H1 (cell line): ENCODE results near the gene CADM1. TPM values are rescaled to one million over a fixed set of nuclear protein-coding genes. Genes with fewer than 3 reads are reported as not detected.

Experiments used
- CTCF ChIA-PET: fragments of 300-600 bp; sonication (Branson Sonifier 250); formaldehyde crosslinking; loops from one replicate; lab custom pipeline; 2021; ENCODE audit not compliant: partially characterized antibody; lab: Charles Lee
- POLR2A ChIA-PET: fragments of 300-600 bp; sonication (Branson Sonifier 250); formaldehyde crosslinking; loops from one replicate; lab custom pipeline; 2021; ENCODE audit warnings: inconsistent platforms; ENCODE audit not compliant: partially characterized antibody; lab: Charles Lee
- DNase-seq, 2 experiments: peaks; one replicate each; pipeline versions ENCODE4 v3.0.0 to v3.0.0-alpha.2; 2010 to 2022; ENCODE audit warnings: low spot score in 2 of 2, low read depth in 1 of 2, mixed read lengths in 1 of 2
- FAIRE-seq: peaks from 2 replicates; lab custom pipeline; 2011; peaks lifted over from hg19 to GRCh38; lab: Jason Lieb, UNC
- H2AFZ ChIP-seq: 2 replicates; pipeline ENCODE4 v1.8.1; 2012; ENCODE audit warnings: low read length, inconsistent platforms
- H2AK5ac ChIP-seq: 2 replicates; pipeline ENCODE4 v1.6.1; 2013; ENCODE audit warnings: low read depth, low read length
- H2BK120ac ChIP-seq: replicated peaks from 2 replicates; pipeline ENCODE3; 2013; ENCODE audit warnings: low read depth, low read length, inconsistent platforms
- H2BK12ac ChIP-seq: 2 replicates; pipeline ENCODE4 v1.6.1; 2013; ENCODE audit warnings: low read depth, low read length
- H2BK15ac ChIP-seq: 2 replicates; pipeline ENCODE4 v1.6.1; 2013; ENCODE audit warnings: low read length
- H2BK20ac ChIP-seq: 2 replicates; pipeline ENCODE4 v1.6.1; 2013; ENCODE audit warnings: low read length
- H2BK5ac ChIP-seq: 2 replicates; pipeline ENCODE4 v1.6.1; 2013; ENCODE audit warnings: low read depth, low read length
- H3K14ac ChIP-seq: 2 replicates; pipeline ENCODE4 v1.6.1; 2013; ENCODE audit warnings: inconsistent platforms; ENCODE audit not compliant: insufficient read length
- H3K18ac ChIP-seq: 2 replicates; pipeline ENCODE4 v1.6.1; 2013; ENCODE audit warnings: low read length; ENCODE audit errors: extremely low read depth
- H3K23ac ChIP-seq: 2 replicates; pipeline ENCODE4 v1.6.1; 2013; ENCODE audit warnings: inconsistent platforms; ENCODE audit not compliant: insufficient read length
- H3K23me2 ChIP-seq: 2 replicates; pipeline ENCODE4 v1.6.1; 2013; ENCODE audit warnings: low read depth, low read length
- H3K27ac ChIP-seq: 2 replicates; pipeline ENCODE4 v1.6.1; 2011; ENCODE audit warnings: low read depth, low read length, inconsistent platforms
- H3K27me3 ChIP-seq, 4 experiments: replicated peaks in 1 of 4; 1 replicate in 1 of 4; 2 replicates in 3 of 4; pipeline versions ENCODE4 v1.6.1 to v1.8.1; 2011 to 2013; ENCODE audit warnings: low read length in 3 of 4, mild to moderate bottlenecking in 3 of 4, inconsistent platforms in 2 of 4, mixed read lengths in 2 of 4, moderate library complexity in 1 of 4; ENCODE audit not compliant: control insufficient read depth in 3 of 4, insufficient read depth in 3 of 4; ENCODE audit errors: extremely low read depth in 1 of 4
- H3K36me3 ChIP-seq, 4 experiments: 2 replicates each; pipeline versions ENCODE4 v1.6.1 to v1.8.1; 2011 to 2013; ENCODE audit warnings: mild to moderate bottlenecking in 4 of 4, low read length in 3 of 4, moderate library complexity in 2 of 4, control low read depth in 1 of 4, inconsistent platforms in 1 of 4; ENCODE audit not compliant: insufficient read depth in 4 of 4, control insufficient read depth in 2 of 4
- H3K4ac ChIP-seq: replicated peaks from 2 replicates; pipeline ENCODE3; 2013; ENCODE audit warnings: low read length, low read depth, mixed read lengths, inconsistent platforms; ENCODE audit not compliant: insufficient read length
- H3K4me1 ChIP-seq, 4 experiments: replicated peaks in 1 of 4; 1 replicate in 1 of 4; 2 replicates in 3 of 4; pipeline versions ENCODE4 v1.6.1 to v1.8.1; 2011 to 2013; ENCODE audit warnings: low read length in 3 of 4, inconsistent platforms in 2 of 4, mixed read lengths in 1 of 4; ENCODE audit not compliant: insufficient read depth in 4 of 4, control insufficient read depth in 3 of 4
- H3K4me2 ChIP-seq, 2 experiments: 2 replicates each; pipeline versions ENCODE4 v1.6.1 to v1.8.1; 2011 to 2013; ENCODE audit warnings: low read depth in 2 of 2, low read length in 2 of 2, control low read depth in 1 of 2, inconsistent platforms in 1 of 2, mild to moderate bottlenecking in 1 of 2; ENCODE audit not compliant: insufficient read depth in 1 of 2
- H3K4me3 ChIP-seq, 4 experiments: fragments of 200-600, 300-600 bp in 1 of 4; sonication (generic), shearing (Covaris generic), sonication (Bioruptor Twin) in 1 of 4; 2 replicates each; pipeline versions ENCODE4 v1.5.1 to v1.8.1; 2011 to 2016; ENCODE audit warnings: low read length in 4 of 4, low read depth in 3 of 4, control low read depth in 2 of 4, inconsistent platforms in 2 of 4, mild to moderate bottlenecking in 2 of 4, mixed read lengths in 1 of 4, moderate library complexity in 1 of 4; ENCODE audit not compliant: insufficient read depth in 2 of 4; ENCODE audit errors: extremely low read depth in 1 of 4
- H3K56ac ChIP-seq: replicated peaks from 2 replicates; pipeline ENCODE3; 2013; ENCODE audit warnings: low read depth, mild to moderate bottlenecking, mixed read lengths, low read length, inconsistent platforms; ENCODE audit not compliant: insufficient read length
- H3K79me1 ChIP-seq: 2 replicates; pipeline ENCODE4 v1.6.1; 2013; ENCODE audit warnings: low read depth, low read length, control low read depth
- H3K79me2 ChIP-seq, 2 experiments: 2 replicates each; pipeline versions ENCODE4 v1.6.1 to v1.8.1; 2012 to 2013; ENCODE audit warnings: low read length in 2 of 2, mild to moderate bottlenecking in 2 of 2, inconsistent platforms in 1 of 2; ENCODE audit not compliant: insufficient read depth in 2 of 2, control insufficient read depth in 1 of 2
- H3K9ac ChIP-seq, 4 experiments: replicated peaks in 1 of 4; 1 replicate in 1 of 4; 2 replicates in 3 of 4; pipeline versions ENCODE4 v1.6.1 to v1.8.1; 2011 to 2013; ENCODE audit warnings: low read depth in 3 of 4, low read length in 3 of 4, control low read depth in 2 of 4, mild to moderate bottlenecking in 2 of 4, moderate library complexity in 2 of 4, inconsistent platforms in 1 of 4; ENCODE audit errors: extremely low read depth in 1 of 4
- H3K9me3 ChIP-seq, 2 experiments: 2 replicates each; pipeline versions ENCODE4 v1.6.1 to v1.8.1; 2012 to 2013; ENCODE audit warnings: mild to moderate bottlenecking in 2 of 2, moderate library complexity in 2 of 2, control low read depth in 1 of 2, inconsistent platforms in 1 of 2, low read depth in 1 of 2, low read length in 1 of 2, mixed read lengths in 1 of 2; ENCODE audit not compliant: insufficient read depth in 2 of 2
- H4K20me1 ChIP-seq, 2 experiments: replicated peaks in 1 of 2; 2 replicates each; pipeline versions ENCODE3 to v1.8.1; 2011 to 2013; ENCODE audit warnings: inconsistent platforms in 2 of 2, low read length in 2 of 2, mild to moderate bottlenecking in 1 of 2; ENCODE audit not compliant: insufficient read depth in 2 of 2, control insufficient read depth in 1 of 2
- H4K5ac ChIP-seq: 2 replicates; pipeline ENCODE4 v1.6.1; 2013; ENCODE audit warnings: low read length, low read depth, mixed read lengths, inconsistent platforms; ENCODE audit not compliant: insufficient read length
- H4K8ac ChIP-seq: 2 replicates; pipeline ENCODE4 v1.8.0; 2013; ENCODE audit warnings: mild to moderate bottlenecking, moderate library complexity, low read length, inconsistent platforms; ENCODE audit not compliant: insufficient read depth; ENCODE audit errors: extremely low read depth
- H4K91ac ChIP-seq: replicated peaks from 2 replicates; pipeline ENCODE3; 2013; ENCODE audit warnings: low read length, mixed read lengths, inconsistent platforms; ENCODE audit not compliant: insufficient read length
- WGBS, 2 experiments: shearing (Covaris generic) in 1 of 2; methylation state at CpG; one replicate each; pipeline versions ENCODE4 v1.1.6 to v1.1.7; 2013 to 2015; ENCODE audit warnings: low lambda C conversion rate in 2 of 2, mixed read lengths in 2 of 2, inconsistent platforms in 1 of 2, low coverage in 1 of 2, missing lambda C conversion rate in 1 of 2; ENCODE audit not compliant: insufficient replicate concordance in 2 of 2, insufficient coverage in 1 of 2, insufficient read length in 1 of 2; ENCODE audit errors: extremely low coverage in 1 of 2, missing lambda C conversion rate in 1 of 2; 5-methylcytosine and 5-hydroxymethylcytosine counted together
- polyA plus RNA-seq, 7 experiments: library from polyadenylated mRNA; depleted of rRNA in 3 of 7; stranded (reverse) in 5 of 7; unstranded in 2 of 7; fragments of >200 nt in 5 of 7; fragments of 200-250 nt in 2 of 7; gene quantifications; 1 replicate in 5 of 7; 2 replicates in 1 of 7; 4 replicates in 1 of 7; pipeline versions ENCODE4 v1.2.1 to v1.2.3, GENCODE V29; 2011 to 2013; ENCODE audit warnings: missing spikeins in 2 of 7, mixed read lengths in 2 of 7
- total RNA-seq: library from RNA; stranded (reverse); fragmentation: NEBNext Ultra II Directional; extraction: Animal tissue kit (Norgen Biotek cat#: 25700); gene quantifications from 2 replicates; pipeline ENCODE4 v1.2.1, GENCODE V29; 2021

The CADM1 gene
- total and polyA plus RNA-seq, 2 of the 8 experiments (the other 6 are each of a cell fraction or from before 2014, with no cell fraction given), result 8.3 to 25.3 TPM

- Histone ChIP-seq H3K36me3 (no peaks in the 10 kb centered on the region), H3K79me2 (no peaks in the 10 kb centered on the region), H3K4ac (no peak overlapping the region), H3K4me3 (no peak overlapping the region), H3K27me3 (no peaks in the 10 kb centered on the region), H3K9me3 (no peaks in the 10 kb centered on the region), H3K23ac (no peak overlapping the region), H2BK120ac (no peak overlapping the region), H2AFZ (no peak overlapping the region), H2BK20ac (no peak overlapping the region), H4K20me1 (no peaks in the 10 kb centered on the region), H3K23me2 (no peaks in the 10 kb centered on the region), H4K5ac (no peak overlapping the region), H3K4me1 (peaks cover 13 to 25% (median 21%) of the 10 kb centered on the region in 4 experiments; a peak in 6 of 7 replicates), H2BK5ac (no peak overlapping the region), H3K9ac (no peak overlapping the region), H2BK12ac (no peak overlapping the region), H3K14ac (no peak overlapping the region), H3K27ac (no peak overlapping the region), H4K91ac (peak overlapping the region; percentile 71), H3K79me1 (no peaks in the 10 kb centered on the region), H3K4me2 (no peak overlapping the region), H4K8ac (no peak overlapping the region), H2AK5ac (no peak overlapping the region), H2BK15ac (no peak overlapping the region), H3K18ac (no peak overlapping the region), H3K56ac (no peak overlapping the region)
- POLR2A ChIA-PET, result interaction anchor here (1.7 kb wide), 1 partner anchor 10 kb away, joined by 4 read pairs; no protein-coding TSS in a partner anchor
- DNase-seq (no peak), FAIRE-seq (no peak)
- 84% methylated on average over 6 of the region's 6 CpGs; no CpG with 5 or more reads in 1 of the 2 experiments for WGBS, 2 experiments
- CTCF ChIA-PET, result interaction anchor here (0.9 to 2.1 kb wide), 6 partner anchors 9 to 428 kb away, joined by 3 to 12 read pairs (median 3); no protein-coding TSS in a partner anchor
Observed at GRCh38 chr11:115166820-115167219, 337.4 kb downstream of the CADM1 start.
